GM23338 (cell line): ENCODE results near the gene MACF1. TPM values are rescaled to one million over a fixed set of nuclear protein-coding genes. Genes with fewer than 3 reads are reported as not detected.

Source experiments
- ATAC-seq: fragments of 200-7000 bp; cut with Tn5 transposase; 3 replicates; pipeline ENCODE4 v1.9.1; 2020
- DNase-seq: peaks from one replicate; pipeline ENCODE4 v3.0.0-alpha.2; 2015; ENCODE audit warnings: low spot score
- H2AFZ ChIP-seq: fragments of 200-600 bp; sonication (generic); 2 replicates; pipeline ENCODE4 v1.8.0; 2016; ENCODE audit warnings: antibody characterized with exemption, mild to moderate bottlenecking, moderate library complexity
- H3F3A ChIP-seq: fragments of 200-600 bp; sonication (generic); replicated peaks from 2 replicates; pipeline ENCODE4 v1.8.0; 2017; ENCODE audit warnings: antibody characterized with exemption, mixed run types, low read depth
- H3K27ac ChIP-seq: fragments of 200-600 bp; sonication (generic); 2 replicates; pipeline ENCODE4 v1.6.1; 2016; ENCODE audit warnings: low read depth
- H3K27me3 ChIP-seq: fragments of 200-600 bp; sonication (generic); 2 replicates; pipeline ENCODE4 v1.8.0; 2016; ENCODE audit warnings: mild to moderate bottlenecking, mixed run types, moderate library complexity; ENCODE audit not compliant: insufficient read depth
- H3K36me3 ChIP-seq: fragments of 200-600 bp; sonication (generic); 2 replicates; pipeline ENCODE4 v1.8.0; 2016; ENCODE audit warnings: mild to moderate bottlenecking; ENCODE audit not compliant: insufficient read depth
- H3K4me1 ChIP-seq: fragments of 200-600 bp; sonication (generic); 2 replicates; pipeline ENCODE4 v1.8.0; 2016; ENCODE audit warnings: mild to moderate bottlenecking, moderate library complexity; ENCODE audit not compliant: insufficient read depth
- H3K4me2 ChIP-seq: fragments of 200-600 bp; sonication (generic); 2 replicates; pipeline ENCODE4 v1.7.1; 2017; ENCODE audit warnings: mixed run types
- H3K4me3 ChIP-seq: fragments of 200-600 bp; sonication (generic); 2 replicates; pipeline ENCODE4 v1.6.1; 2016; ENCODE audit warnings: mixed run types
- H3K79me2 ChIP-seq: fragments of 200-600 bp; sonication (generic); replicated peaks from 2 replicates; pipeline ENCODE4 v1.8.0; 2017; ENCODE audit warnings: mild to moderate bottlenecking; ENCODE audit not compliant: insufficient read depth
- H3K9me2 ChIP-seq: fragments of 200-600 bp; sonication (generic); 2 replicates; pipeline ENCODE4 v1.8.0; 2017; ENCODE audit not compliant: insufficient read depth
- H4K20me1 ChIP-seq: fragments of 200-600 bp; sonication (generic); replicated peaks from 2 replicates; pipeline ENCODE4 v1.8.0; 2017; ENCODE audit warnings: mild to moderate bottlenecking; ENCODE audit not compliant: insufficient read depth
- H3K27ac Mint-ChIP-seq: 2 replicates; pipeline ENCODE4 v1.8.0; 2020; ENCODE audit warnings: inconsistent platforms, mild to moderate bottlenecking, moderate library complexity, mixed read lengths
- H3K27me3 Mint-ChIP-seq: 3 replicates; pipeline ENCODE4 v1.8.0; 2022; ENCODE audit warnings: low read depth, mild to moderate bottlenecking, moderate library complexity, mixed read lengths, inconsistent platforms; ENCODE audit not compliant: insufficient read depth, poor library complexity
- H3K36me3 Mint-ChIP-seq: 3 replicates; pipeline ENCODE4 v1.8.0; 2021; ENCODE audit warnings: low read depth, mild to moderate bottlenecking, inconsistent platforms, moderate library complexity, mixed read lengths
- H3K4me1 Mint-ChIP-seq: 3 replicates; pipeline ENCODE4 v1.8.0; 2020; ENCODE audit warnings: mild to moderate bottlenecking, inconsistent platforms, mixed read lengths
- H3K4me3 Mint-ChIP-seq: 3 replicates; pipeline ENCODE4 v1.8.0; 2021; ENCODE audit warnings: moderate library complexity, mild to moderate bottlenecking, inconsistent platforms, mixed read lengths
- H3K9me3 Mint-ChIP-seq: 3 replicates; pipeline ENCODE4 v1.8.0; 2020; ENCODE audit warnings: moderate library complexity, mild to moderate bottlenecking, inconsistent platforms, mixed read lengths
- CREB1 ChIP-seq: fragments of 250-450 bp; sonication (Bioruptor Pico); IDR thresholded peaks from 2 replicates; pipeline ENCODE4 v1.5.0; 2020; ENCODE audit warnings: low read depth, mild to moderate bottlenecking, moderate library complexity
- CTCF ChIP-seq, 2 experiments: fragments of 200-600 bp in 1 of 2; sonication (generic) in 1 of 2; conservative IDR thresholded peaks; 2 replicates each; pipeline versions ENCODE4 v1.5.1 to v1.6.1; 2016 to 2017; ENCODE audit warnings: antibody characterized with exemption in 2 of 2, low read depth in 2 of 2, mild to moderate bottlenecking in 2 of 2, moderate library complexity in 1 of 2
- EZH2 ChIP-seq: fragments of 200-600 bp; sonication (generic); IDR thresholded peaks from one replicate; pipeline ENCODE4 v1.8.0; 2017; ENCODE audit warnings: antibody characterized with exemption, mild to moderate bottlenecking, low read depth; ENCODE audit not compliant: unreplicated experiment
- EZH2phosphoT487 ChIP-seq: fragments of 200-600 bp; sonication (generic); IDR thresholded peaks from one replicate; pipeline ENCODE4 v1.8.1; 2018; ENCODE audit warnings: antibody characterized with exemption; ENCODE audit not compliant: unreplicated experiment
- JUNB ChIP-seq: IDR thresholded peaks from one replicate; pipeline ENCODE4 v1.6.1; 2016; ENCODE audit warnings: antibody characterized with exemption; ENCODE audit not compliant: unreplicated experiment
- NANOG ChIP-seq: IDR thresholded peaks from 2 replicates; pipeline ENCODE4 v1.6.1; 2016; ENCODE audit warnings: antibody characterized with exemption, borderline replicate concordance
- POLR2AphosphoS5 ChIP-seq: IDR thresholded peaks from 2 replicates; pipeline ENCODE4 v1.6.1; 2016; ENCODE audit warnings: antibody characterized with exemption, low read depth
- REST ChIP-seq: IDR thresholded peaks from one replicate; pipeline ENCODE4 v1.6.1; 2018; ENCODE audit warnings: antibody characterized with exemption; ENCODE audit not compliant: unreplicated experiment
- STAT1 ChIP-seq: IDR thresholded peaks from one replicate; pipeline ENCODE4 v1.6.1; 2016; ENCODE audit warnings: antibody characterized with exemption; ENCODE audit not compliant: unreplicated experiment
- ZNF114 ChIP-seq: fragments of 250-450 bp; sonication (Bioruptor Pico); IDR thresholded peaks from 2 replicates; pipeline ENCODE4 v1.5.0; 2020; ENCODE audit warnings: mild to moderate bottlenecking, moderate library complexity
- ZNF331 ChIP-seq: fragments of 250-450 bp; sonication (Bioruptor Pico); IDR thresholded peaks from 2 replicates; pipeline ENCODE4 v1.5.0; 2020; ENCODE audit warnings: low read depth, mild to moderate bottlenecking, moderate library complexity
- polyA plus RNA-seq: library from polyadenylated mRNA; unstranded; fragments of >200 nt; fragmentation: Nextera tagmentation; extraction: Ambion mirVana; gene quantifications from 2 replicates; pipeline ENCODE4 v1.2.1, GENCODE V29; 2016
- total RNA-seq: library from RNA; depleted of rRNA; stranded (reverse); fragments of >200 nt; shearing (Covaris generic); gene quantifications from 2 replicates; pipeline ENCODE4 v1.2.3, GENCODE V29; 2014
- TF ChIP-seq, protein P1 (sequence below): fragments of 250-450 bp; sonication (Bioruptor Pico); IDR thresholded peaks from 2 replicates; pipeline ENCODE4 v1.5.0; 2020; ENCODE audit warnings: mild to moderate bottlenecking, moderate library complexity
- TF ChIP-seq, protein P2 (sequence below): IDR thresholded peaks from 2 replicates; pipeline ENCODE4 v1.6.1; 2016; ENCODE audit warnings: antibody characterized with exemption

The MACF1 gene
- total and polyA plus RNA-seq, 2 experiments from 2014 or later, result 104 to 399 TPM

- Histone ChIP-seq H4K20me1 (peaks cover 10% of the 10 kb centered on the region; the same call in 1 of the 2 replicates), H3K79me2 (no peaks in the 10 kb centered on the region), H3K4me1 (no peaks in the 10 kb centered on the region), H3K27me3 (no peaks in the 10 kb centered on the region), H3K9me2 (no peaks in the 10 kb centered on the region), H3F3A (peaks cover 10% of the 10 kb centered on the region; the same call in 1 of the 2 replicates), H3K36me3 (peaks cover 30% of the 10 kb centered on the region), H3K4me2 (no peak overlapping the region), H3K27ac (no peak overlapping the region), H3K4me3 (no peak overlapping the region), H2AFZ (no peak overlapping the region)
- H3K36me3 Mint-ChIP-seq, result peaks cover 50% of the 10 kb centered on the region
- TF ChIP-seq JUNB, result no peak
- TF ChIP-seq NANOG, result no peak
- TF ChIP-seq CREB1, result no peak
- no peak for TF ChIP-seq REST
- no peak for TF ChIP-seq EZH2
- TF ChIP-seq ZNF114 (CRISPR knock-in tag), result no peak
- no peak for TF ChIP-seq POLR2AphosphoS5
- TF ChIP-seq EZH2phosphoT487, result no peak
- TF ChIP-seq STAT1, result no peak
- TF ChIP-seq, protein P1, sequence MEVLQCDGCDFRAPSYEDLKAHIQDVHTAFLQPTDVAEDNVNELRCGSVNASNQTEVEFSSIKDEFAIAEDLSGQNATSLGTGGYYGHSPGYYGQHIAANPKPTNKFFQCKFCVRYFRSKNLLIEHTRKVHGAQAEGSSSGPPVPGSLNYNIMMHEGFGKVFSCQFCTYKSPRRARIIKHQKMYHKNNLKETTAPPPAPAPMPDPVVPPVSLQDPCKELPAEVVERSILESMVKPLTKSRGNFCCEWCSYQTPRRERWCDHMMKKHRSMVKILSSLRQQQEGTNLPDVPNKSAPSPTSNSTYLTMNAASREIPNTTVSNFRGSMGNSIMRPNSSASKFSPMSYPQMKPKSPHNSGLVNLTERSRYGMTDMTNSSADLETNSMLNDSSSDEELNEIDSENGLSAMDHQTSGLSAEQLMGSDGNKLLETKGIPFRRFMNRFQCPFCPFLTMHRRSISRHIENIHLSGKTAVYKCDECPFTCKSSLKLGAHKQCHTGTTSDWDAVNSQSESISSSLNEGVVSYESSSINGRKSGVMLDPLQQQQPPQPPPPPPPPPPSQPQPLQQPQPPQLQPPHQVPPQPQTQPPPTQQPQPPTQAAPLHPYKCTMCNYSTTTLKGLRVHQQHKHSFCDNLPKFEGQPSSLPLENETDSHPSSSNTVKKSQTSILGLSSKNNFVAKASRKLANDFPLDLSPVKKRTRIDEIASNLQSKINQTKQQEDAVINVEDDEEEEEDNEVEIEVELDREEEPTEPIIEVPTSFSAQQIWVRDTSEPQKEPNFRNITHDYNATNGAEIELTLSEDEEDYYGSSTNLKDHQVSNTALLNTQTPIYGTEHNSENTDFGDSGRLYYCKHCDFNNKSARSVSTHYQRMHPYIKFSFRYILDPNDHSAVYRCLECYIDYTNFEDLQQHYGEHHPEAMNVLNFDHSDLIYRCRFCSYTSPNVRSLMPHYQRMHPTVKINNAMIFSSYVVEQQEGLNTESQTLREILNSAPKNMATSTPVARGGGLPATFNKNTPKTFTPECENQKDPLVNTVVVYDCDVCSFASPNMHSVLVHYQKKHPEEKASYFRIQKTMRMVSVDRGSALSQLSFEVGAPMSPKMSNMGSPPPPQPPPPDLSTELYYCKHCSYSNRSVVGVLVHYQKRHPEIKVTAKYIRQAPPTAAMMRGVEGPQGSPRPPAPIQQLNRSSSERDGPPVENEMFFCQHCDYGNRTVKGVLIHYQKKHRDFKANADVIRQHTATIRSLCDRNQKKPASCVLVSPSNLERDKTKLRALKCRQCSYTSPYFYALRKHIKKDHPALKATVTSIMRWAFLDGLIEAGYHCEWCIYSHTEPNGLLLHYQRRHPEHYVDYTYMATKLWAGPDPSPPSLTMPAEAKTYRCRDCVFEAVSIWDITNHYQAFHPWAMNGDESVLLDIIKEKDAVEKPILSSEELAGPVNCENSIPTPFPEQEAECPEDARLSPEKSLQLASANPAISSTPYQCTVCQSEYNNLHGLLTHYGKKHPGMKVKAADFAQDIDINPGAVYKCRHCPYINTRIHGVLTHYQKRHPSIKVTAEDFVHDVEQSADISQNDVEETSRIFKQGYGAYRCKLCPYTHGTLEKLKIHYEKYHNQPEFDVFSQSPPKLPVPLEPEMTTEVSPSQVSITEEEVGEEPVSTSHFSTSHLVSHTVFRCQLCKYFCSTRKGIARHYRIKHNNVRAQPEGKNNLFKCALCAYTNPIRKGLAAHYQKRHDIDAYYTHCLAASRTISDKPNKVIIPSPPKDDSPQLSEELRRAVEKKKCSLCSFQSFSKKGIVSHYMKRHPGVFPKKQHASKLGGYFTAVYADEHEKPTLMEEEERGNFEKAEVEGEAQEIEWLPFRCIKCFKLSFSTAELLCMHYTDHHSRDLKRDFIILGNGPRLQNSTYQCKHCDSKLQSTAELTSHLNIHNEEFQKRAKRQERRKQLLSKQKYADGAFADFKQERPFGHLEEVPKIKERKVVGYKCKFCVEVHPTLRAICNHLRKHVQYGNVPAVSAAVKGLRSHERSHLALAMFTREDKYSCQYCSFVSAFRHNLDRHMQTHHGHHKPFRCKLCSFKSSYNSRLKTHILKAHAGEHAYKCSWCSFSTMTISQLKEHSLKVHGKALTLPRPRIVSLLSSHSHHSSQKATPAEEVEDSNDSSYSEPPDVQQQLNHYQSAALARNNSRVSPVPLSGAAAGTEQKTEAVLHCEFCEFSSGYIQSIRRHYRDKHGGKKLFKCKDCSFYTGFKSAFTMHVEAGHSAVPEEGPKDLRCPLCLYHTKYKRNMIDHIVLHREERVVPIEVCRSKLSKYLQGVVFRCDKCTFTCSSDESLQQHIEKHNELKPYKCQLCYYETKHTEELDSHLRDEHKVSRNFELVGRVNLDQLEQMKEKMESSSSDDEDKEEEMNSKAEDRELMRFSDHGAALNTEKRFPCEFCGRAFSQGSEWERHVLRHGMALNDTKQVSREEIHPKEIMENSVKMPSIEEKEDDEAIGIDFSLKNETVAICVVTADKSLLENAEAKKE (CRISPR knock-in tag), result no peak
- TF ChIP-seq, protein P2, sequence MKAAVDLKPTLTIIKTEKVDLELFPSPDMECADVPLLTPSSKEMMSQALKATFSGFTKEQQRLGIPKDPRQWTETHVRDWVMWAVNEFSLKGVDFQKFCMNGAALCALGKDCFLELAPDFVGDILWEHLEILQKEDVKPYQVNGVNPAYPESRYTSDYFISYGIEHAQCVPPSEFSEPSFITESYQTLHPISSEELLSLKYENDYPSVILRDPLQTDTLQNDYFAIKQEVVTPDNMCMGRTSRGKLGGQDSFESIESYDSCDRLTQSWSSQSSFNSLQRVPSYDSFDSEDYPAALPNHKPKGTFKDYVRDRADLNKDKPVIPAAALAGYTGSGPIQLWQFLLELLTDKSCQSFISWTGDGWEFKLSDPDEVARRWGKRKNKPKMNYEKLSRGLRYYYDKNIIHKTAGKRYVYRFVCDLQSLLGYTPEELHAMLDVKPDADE, result no peak
- TF ChIP-seq ZNF331, result no peak
- TF ChIP-seq CTCF (conservative IDR thresholded peaks at IDR 0.05; ENCODE audit: low read depth in 2 of 2), result no peak
- no peak overlapping the region for H3K27ac Mint-ChIP-seq
- no peak overlapping the region for H3K4me3 Mint-ChIP-seq
- no peaks in the 10 kb centered on the region for H3K9me3 Mint-ChIP-seq
- DNase-seq, result no peak
- no peaks in the 10 kb centered on the region for H3K4me1 Mint-ChIP-seq
- no peak for ATAC-seq
- H3K27me3 Mint-ChIP-seq, result peaks cover 21% of the 10 kb centered on the region
These were observed 268.8 kb downstream of the MACF1 start for GRCh38 chr1:39473324-39473723.
